PC-3 (cell line): Measurements from ENCODE around the gene SSBP2.

Source experiments
- EZH2 ChIP-seq: fragments of 300-600 bp; sonication (generic); IDR thresholded peaks from one replicate; pipeline ENCODE4 v1.6.1; 2017; ENCODE audit warnings: antibody characterized with exemption, mild to moderate bottlenecking, low read length; ENCODE audit not compliant: unreplicated experiment
- TF ChIP-seq, protein P1 (sequence below): fragments of 300-600 bp; sonication (generic); conservative IDR thresholded peaks from 2 replicates; pipeline ENCODE4 v1.5.1; 2017; ENCODE audit warnings: antibody characterized with exemption, low read depth, mild to moderate bottlenecking, low read length

DNA sequence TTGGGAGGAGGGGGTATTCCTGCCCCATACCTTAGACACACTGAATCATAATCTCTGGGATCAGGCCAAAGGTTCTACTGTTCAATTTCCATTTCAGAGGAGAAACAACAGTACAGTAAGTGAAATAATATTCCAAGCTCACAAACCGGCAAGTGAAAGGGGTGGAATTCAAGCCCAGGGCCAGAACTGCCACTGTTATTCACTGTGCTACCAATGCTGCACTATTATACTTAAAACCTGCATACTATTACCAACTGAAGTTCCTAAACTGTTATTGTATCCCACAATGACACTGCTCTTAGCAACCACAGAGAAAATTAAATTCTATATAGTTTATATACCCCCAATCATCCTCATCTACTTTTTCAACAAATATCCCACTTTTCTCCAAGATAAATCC lies 24.6 kb downstream of the SSBP2 start:
- no peak for TF ChIP-seq EZH2
- TF ChIP-seq, protein P1, sequence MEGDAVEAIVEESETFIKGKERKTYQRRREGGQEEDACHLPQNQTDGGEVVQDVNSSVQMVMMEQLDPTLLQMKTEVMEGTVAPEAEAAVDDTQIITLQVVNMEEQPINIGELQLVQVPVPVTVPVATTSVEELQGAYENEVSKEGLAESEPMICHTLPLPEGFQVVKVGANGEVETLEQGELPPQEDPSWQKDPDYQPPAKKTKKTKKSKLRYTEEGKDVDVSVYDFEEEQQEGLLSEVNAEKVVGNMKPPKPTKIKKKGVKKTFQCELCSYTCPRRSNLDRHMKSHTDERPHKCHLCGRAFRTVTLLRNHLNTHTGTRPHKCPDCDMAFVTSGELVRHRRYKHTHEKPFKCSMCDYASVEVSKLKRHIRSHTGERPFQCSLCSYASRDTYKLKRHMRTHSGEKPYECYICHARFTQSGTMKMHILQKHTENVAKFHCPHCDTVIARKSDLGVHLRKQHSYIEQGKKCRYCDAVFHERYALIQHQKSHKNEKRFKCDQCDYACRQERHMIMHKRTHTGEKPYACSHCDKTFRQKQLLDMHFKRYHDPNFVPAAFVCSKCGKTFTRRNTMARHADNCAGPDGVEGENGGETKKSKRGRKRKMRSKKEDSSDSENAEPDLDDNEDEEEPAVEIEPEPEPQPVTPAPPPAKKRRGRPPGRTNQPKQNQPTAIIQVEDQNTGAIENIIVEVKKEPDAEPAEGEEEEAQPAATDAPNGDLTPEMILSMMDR = no peak
